ENCODE results near the gene CCNL1.
A peak's percentile ranks its signal among the peaks of the same experiment; 100 is the strongest.
"Not testable (repeated sequence)": the region's sequence is repeated elsewhere in the genome, so short reads cannot be mapped to it uniquely, and the experiment has no call there.

The CCNL1 gene

DNA sequence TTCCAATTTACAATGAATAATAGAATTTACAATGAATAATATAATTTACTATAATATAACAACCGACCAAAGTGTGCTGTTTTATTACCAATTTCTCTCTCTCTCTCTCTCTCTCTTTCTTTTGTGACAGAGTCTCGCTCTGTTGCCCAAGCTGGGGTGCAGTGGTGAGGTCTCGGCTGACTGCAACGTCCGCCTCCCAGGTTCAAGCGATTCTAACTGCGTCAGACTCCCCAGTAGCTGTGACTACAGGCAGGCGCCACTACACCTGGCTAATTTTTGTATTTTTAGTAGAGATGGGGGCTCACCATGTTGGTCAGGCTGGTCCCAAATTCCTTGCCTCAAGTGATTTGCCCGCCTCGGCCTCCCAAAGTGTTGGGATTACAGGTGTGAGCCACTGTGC is 17.0 kb upstream of the CCNL1 start:
- DNase-seq (ENCODE audit: low read depth), result no peak
- TF ChIP-seq, protein P1, sequence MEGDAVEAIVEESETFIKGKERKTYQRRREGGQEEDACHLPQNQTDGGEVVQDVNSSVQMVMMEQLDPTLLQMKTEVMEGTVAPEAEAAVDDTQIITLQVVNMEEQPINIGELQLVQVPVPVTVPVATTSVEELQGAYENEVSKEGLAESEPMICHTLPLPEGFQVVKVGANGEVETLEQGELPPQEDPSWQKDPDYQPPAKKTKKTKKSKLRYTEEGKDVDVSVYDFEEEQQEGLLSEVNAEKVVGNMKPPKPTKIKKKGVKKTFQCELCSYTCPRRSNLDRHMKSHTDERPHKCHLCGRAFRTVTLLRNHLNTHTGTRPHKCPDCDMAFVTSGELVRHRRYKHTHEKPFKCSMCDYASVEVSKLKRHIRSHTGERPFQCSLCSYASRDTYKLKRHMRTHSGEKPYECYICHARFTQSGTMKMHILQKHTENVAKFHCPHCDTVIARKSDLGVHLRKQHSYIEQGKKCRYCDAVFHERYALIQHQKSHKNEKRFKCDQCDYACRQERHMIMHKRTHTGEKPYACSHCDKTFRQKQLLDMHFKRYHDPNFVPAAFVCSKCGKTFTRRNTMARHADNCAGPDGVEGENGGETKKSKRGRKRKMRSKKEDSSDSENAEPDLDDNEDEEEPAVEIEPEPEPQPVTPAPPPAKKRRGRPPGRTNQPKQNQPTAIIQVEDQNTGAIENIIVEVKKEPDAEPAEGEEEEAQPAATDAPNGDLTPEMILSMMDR (IDR thresholded peaks at IDR 0.05; ENCODE audit: control insufficient read depth, insufficient read depth, low read depth, low read length, missing control alignments), result no peak
- no peak overlapping the region for H3K4me3 ChIP-seq (ENCODE audit: control insufficient read depth, low read depth, low read length)

DNA sequence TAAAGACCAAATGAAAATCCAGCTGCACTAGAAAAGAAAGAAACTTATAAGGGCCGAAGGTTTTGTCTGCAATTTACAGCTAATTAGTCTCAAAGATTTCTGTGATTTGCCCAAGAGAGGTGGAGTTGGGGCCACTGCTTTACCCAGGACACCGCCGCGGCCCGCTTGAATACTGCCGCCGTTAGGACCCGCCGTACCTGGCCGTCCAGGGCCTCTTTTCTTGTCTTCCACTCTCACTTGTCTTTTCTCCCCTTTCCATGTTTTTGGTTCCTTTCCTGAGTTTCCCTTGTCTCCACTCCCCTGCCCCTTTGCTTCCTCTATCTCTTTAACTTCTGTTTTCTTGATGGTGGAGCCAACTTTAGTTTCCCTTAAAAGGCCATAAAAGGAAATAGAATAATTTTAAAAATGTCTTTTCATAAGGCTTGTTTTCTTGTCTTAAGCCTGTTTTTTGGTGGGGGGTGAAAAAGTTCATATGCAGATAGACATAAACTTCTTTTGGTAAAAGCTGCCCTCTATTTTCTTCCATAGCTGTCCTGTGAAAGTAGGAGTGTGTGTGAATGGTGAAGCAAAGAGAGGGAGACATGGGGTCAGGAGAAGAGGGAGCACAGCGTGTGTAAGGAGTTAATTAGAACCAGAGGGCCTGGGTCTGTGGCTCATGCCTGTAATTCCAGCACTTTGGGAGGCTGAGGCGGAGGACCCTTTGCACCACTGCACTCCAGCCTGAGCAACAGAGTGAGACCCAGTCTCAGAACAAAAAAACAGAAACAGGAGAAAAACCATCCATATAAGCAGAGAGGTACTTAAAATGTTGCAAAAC is 16.0 kb upstream of the CCNL1 start:
- DNase-seq (ENCODE audit: low read depth), result no peak
- TF ChIP-seq, protein P1 (IDR thresholded peaks at IDR 0.05; ENCODE audit: control insufficient read depth, insufficient read depth, low read depth, low read length, missing control alignments), result no peak
- peak overlapping the region; percentile 41 for H3K4me3 ChIP-seq (ENCODE audit: control insufficient read depth, low read depth, low read length)

DNA sequence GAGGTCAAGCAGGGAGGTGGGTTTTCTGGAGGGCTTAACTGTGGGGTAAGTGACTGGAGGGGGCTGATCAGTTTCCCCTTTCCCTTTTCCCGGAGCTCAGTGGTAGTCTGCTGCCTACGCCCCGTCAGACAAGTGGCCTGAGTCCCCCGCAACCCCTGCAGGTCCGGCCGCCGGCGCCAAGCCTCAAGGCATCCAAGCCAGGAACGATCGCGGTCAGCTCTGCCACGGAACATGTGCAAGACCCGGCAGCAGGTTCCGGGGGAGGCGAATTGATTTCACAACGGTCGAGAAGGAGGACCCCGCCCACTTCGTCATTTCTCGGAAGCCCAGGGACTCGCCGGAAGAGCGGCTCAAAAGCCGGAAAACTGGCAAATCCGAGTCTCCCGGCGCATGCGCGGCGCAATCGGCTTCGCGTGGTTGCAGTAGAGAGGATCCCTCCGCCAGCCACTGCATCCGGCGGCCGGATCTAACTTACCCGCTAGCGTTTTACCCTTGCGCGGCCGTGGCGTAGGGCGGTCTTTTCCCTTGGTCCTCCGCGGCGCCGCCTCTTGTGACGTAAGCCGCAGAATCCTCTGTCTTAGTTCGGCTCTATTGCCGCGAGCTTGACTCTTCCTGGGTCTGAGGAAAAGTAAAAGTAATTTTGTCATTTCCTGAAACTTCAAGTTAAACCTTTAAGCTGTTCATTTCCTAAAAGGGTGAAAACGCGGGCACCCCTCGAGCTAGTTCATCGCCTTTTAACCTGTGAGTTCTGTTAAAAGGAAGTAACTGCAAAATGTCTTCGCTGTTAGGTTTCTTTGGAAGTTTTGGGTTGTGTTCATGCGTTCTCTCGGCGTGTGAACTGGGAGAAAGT is 14.9 kb upstream of the CCNL1 start:
- peak overlapping the region; percentile 59 for H3K4me3 ChIP-seq (ENCODE audit: control insufficient read depth, low read depth, low read length)
- TF ChIP-seq, protein P1 (IDR thresholded peaks at IDR 0.05; ENCODE audit: control insufficient read depth, insufficient read depth, low read depth, low read length, missing control alignments), result no peak
- peak; percentile 100 for DNase-seq (ENCODE audit: low read depth)

DNA sequence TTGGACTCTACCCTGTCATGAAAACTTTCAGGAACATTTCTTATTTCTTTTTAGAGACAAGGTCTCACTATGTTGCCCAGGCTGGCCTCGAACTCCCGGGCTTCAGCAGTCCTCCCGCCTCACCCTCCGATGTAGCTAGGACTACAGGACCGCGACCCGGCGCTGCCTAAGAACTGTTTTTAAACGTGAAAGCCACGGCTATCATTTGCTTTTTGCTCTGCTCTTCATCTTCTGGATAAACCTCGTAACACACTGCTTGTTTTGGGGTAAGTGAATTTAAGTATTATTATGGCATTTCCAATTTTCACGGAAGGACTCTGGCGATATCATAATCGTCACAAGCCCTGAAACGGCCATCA is 14.3 kb upstream of the CCNL1 start:
- peak overlapping the region; percentile 59 for H3K4me3 ChIP-seq (ENCODE audit: control insufficient read depth, low read depth, low read length)
- TF ChIP-seq, protein P1 (IDR thresholded peaks at IDR 0.05; ENCODE audit: control insufficient read depth, insufficient read depth, low read depth, low read length, missing control alignments), result no peak
- no peak for DNase-seq (ENCODE audit: low read depth)

DNA sequence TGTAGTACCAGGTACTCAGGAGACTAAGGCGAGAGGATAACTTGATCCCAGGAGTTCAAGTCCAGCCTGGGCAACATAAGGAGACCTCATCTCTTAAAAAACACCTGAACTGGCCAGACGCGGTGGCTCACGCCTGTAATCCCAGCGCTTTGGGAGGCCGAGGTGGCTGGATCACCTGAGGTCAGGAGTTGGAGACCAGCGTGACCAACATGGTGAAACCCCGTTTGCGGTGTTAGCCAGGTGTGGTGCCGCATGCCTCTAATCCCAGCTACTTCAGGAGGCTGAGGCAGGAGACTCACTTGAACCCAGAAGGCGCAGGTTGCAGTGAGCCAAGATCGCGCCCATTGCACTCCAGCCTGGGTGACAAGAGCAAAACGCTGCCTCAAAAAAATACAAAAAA is 13.4 kb upstream of the CCNL1 start:
- not testable (repeated sequence) for DNase-seq (ENCODE audit: low read depth); H3K4me3 ChIP-seq (ENCODE audit: control insufficient read depth, low read depth, low read length)

DNA sequence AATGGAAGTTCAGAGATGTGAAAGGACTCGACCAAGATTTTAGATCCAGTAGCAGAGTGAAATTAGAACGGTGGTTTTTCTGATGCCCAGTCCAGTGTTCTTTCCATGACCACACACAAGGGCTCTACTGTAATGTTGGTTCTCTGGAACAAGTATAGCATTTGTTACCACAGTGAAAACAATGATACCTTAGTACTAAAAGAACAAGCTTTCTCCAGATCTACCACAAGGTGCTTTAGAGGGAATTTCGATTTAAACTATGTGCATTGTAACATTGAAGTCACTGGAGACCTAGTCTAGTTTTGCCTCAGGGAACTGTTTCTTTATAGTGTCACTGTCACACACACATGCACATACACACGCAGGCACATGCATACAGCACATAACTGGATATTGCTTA is 12.8 kb upstream of the CCNL1 start:
- no peak for DNase-seq (ENCODE audit: low read depth)

More for the DNA sequence above, 12.8 kb upstream of the CCNL1 start:
- TF ChIP-seq, protein P1 (IDR thresholded peaks at IDR 0.05; ENCODE audit: control insufficient read depth, insufficient read depth, low read depth, low read length, missing control alignments), result no peak
- no peak overlapping the region for H3K4me3 ChIP-seq (ENCODE audit: control insufficient read depth, low read depth, low read length)
